HG03354 (cell line): Measurements from ENCODE around the gene CACNA1F.
"Not testable (repeated sequence)": the region's sequence is repeated elsewhere in the genome, so short reads cannot be mapped to it uniquely, and the experiment has no call there.

Experiments used
- ATAC-seq: cut with Tn5 transposase; IDR thresholded peaks from one replicate; pipeline ENCODE4 v1.9.1; 2021; ENCODE audit warnings: mild to moderate bottlenecking; ENCODE audit not compliant: unreplicated experiment, poor library complexity, severe bottlenecking

CACNA1F gene

DNA sequence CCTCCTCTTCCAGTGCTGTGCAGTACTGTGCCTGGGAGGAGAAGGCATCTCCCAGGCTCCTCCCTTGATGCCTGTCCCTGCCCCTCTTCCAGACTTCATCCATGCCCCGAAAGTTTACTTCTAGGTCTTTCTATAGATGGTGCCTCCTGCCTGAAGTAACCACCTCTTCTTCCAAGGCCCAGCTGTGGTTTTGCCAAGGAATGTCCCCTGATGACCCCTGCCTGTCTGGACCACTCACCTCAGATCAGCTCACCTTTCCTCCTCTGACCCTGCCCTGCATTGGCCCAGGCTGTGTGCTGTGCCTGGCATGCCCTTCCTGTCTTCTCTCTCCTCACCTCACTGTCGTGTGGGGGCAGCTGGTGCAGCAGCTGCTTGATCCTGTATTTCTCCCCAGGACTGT, 53.8 kb downstream of the CACNA1F start:
- ATAC-seq, result no peak

DNA sequence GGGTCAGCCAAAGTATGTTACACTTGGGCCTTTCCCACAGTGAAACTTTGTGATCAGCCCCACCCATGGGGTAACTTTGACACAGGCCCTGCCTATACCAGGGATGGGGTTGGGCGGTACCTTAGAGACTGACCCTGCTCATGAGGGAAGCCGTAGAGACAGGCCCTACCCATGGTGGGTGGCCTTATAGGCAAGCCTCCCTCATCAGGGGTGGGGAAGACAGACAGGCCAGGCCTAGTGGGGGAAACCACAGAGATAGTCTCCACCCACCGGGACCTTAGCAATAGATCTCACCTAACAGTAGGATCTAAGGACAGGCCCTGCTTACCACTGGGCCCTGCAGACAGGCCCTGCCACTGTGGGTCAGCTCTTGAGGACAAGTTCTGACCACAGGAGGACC, 54.6 kb downstream of the CACNA1F start:
- no peak for ATAC-seq

DNA sequence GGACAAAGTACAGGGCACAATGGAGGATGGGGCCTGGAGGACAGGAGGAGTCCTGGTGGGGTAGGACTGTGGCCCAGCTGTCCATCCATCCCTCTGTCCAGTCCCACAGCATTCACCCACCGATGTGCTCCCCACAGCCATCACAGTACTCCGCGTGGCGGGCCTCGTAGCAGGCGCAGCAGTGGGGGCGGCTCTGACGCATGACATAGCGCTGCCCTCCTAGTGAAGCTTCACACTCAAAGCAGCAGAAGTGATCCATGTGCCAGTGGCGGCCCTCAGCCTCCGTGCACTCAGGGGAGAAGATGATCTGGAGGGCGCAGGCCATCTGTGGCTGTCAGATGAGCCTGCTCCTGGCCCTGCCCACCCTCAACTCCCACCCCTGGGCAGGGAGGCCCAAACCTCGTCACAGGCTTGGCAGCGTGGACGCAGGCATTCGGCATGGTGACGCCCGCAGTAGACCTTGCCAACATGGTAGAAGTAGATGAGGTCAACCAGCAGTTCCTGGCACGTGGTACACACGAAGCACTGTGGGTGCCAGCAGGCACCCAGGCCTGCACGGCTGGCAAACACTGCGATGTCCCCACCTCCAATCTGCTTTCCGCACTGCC, 55.2 kb downstream of the CACNA1F start:
- no peak for ATAC-seq

DNA sequence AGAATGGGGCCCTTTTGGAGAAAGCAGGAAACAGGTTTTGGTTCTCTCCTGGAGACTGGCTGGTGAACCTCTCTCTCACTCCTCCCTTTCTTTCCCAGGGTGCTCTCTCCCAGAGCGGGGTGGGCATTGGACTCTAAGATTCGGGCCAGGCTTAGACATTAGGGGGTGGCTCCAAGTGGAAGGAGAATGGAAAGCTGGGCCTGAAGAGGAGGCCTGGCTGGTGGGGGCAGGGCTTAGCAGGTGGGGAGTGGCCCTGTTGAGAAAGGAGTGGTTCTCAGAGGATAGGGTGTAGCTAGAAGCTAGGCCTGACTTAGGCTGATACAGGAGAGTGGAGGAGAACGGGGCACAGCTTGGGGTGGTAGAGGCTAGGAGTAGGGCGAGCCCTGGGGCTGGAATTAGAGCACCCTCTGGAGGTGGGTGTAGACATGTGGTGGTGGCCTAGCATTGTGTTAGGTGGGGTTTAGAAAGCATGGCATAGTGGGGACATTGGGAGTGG, 55.8 kb downstream of the CACNA1F start:
- no peak for ATAC-seq

DNA sequence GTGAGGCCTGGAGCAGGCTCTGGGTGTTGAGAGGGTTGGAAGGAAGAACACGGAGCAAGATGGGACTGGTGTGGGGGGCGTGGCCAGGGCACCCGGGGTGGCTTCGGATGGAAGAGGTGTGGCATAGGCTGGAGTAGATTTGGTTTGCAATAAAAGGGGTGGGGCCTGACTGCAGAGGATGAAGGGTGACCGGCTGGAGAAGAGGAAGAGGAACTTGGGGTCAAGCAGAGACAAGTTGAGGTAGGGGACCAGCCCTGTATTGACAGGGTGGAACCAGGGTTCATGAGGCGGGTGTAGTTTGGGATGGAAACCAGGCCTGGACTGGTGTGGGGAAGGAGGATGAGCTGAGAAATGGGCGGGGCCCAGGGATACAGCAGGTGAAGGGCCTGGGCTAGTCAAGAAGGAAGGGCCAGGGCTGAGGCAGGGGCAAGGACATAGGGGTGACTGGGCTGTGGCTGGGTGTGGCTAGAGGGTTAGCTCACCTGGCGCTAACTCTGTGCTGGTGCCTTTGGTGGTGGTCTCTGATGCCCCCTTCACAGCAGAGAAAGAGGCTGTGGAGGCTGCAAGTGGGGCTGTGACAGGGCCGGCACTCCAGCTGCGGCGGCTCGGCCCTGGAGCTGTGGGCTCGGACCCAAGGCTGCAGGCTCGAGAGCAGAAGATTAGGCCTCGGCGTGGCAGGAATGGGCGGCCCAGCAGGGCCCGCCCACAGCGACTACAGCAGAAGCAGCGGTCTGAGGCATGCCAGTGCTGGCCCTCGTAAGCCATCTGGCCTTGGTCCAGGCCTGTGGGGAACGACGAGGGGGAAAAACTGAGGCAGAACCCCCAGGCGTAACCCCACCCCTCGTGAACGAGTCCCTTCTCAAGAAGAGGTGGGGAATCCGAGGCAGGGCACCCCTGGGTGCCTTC, 56.5 kb downstream of the CACNA1F start:
- ATAC-seq, result no peak

- ATAC-seq, result no peak
Measured at GRCh38 chrX:49175435-49176274, 57.5 kb downstream of the CACNA1F start.

DNA sequence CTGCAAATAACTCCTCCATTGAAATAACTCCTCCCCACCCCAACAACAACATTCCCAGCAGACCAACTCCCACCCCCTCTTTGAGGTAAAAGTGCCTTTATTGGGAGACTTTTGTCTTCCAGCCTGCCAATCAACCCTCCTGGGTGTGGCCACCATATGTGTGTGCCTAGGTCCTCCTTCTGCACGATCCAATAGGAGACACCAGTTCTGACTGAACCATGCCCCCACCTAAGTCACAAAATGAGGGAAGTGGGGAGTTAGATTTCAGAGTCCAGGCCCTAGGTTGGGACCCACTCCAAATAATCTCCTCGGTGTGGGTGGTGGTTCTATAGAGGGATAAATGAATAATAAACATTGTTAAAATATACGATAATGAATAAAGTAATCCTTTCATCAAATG, 58.4 kb downstream of the CACNA1F start:
- ATAC-seq, result no peak

GRCh38 chrX:49173544-49173943, 59.6 kb downstream of the CACNA1F start:
- ATAC-seq, result not testable (repeated sequence)

- peak; percentile 64 for ATAC-seq
Measured at GRCh38 chrX:49172280-49172780, 60.8 kb downstream of the CACNA1F start.

- peak; percentile 49 for ATAC-seq
Measured at GRCh38 chrX:49171752-49172279, 61.3 kb downstream of the CACNA1F start, which contains the start of gene PLP2. Gene PLP2 (plus strand): TSS chrX:49171898. CDS start chrX:49172001, 103 bp downstream.

DNA sequence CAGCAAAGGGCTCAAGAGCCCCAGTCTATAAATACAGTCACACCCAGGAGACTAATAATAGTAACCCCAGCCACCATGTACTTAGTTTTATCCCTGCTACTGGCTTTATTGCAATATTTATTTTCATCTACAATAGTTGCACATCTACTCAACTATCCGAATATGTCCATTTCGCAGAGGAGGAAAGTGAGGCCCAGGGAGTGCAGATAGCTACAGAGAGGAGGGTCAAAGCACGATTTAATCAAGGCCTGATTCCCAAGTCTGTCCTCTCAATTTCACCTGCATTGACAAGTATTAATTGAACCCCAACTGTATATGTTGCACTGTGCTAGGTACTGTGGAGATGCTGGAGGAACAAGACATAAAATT, 65.4 kb downstream of the CACNA1F start:
- no peak for ATAC-seq

- peak; percentile 10 for ATAC-seq
Measured at GRCh38 chrX:49166914-49167739, 66.0 kb downstream of the CACNA1F start.

DNA sequence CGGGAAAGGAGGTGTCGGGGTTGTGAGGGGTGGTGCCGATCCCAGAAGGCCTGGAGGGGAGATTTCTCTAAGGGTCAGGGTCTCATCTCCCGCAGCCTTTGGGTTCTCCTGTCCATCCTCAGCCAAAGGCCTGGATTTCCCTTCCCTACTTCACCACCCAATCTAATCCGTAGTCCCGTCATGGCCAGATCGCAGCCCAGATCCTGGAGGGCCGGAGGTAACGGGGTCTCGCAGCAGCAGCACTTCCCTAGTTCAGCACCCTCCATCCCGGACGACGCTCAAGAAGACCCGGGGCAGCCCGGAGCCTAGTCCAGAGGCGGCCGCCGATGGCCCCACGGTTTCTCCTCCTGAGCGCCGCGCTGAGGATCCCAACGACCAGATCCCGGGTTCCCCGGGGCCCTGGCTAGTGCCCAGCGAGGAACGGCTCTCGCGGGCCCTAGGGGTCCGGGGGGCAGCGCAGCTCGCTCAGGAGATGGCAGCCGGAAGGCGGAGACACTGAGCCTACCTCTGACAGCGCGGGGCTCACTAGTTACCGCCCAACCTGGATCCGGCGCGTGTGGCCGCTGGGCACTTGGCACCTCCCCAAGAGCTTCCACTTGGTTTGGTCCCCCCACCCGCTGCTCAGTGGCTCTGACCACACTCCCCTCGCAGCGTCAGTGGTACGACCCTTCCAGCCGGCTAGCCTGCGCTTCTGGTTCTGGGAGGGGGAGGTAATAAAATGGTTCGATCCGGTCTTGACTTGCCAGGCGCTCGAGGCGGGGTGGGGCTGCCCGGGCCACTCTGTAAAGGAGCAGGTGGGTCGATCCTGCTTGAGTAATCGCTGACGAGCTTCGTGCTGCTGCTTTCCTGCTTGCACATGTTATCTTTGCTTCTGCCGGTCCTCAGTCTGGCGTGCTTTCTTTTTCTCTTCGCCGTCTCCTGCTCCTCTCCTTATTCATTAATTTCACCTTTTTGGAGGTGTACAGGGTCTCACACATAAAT, 66.9 kb downstream of the CACNA1F start:
- peak; percentile 46 for ATAC-seq

GRCh38 chrX:49164589-49165360, 68.4 kb downstream of the CACNA1F start:
- no peak for ATAC-seq

- peak; percentile 60 for ATAC-seq
Measured at GRCh38 chrX:49163555-49164419, 69.4 kb downstream of the CACNA1F start.

DNA sequence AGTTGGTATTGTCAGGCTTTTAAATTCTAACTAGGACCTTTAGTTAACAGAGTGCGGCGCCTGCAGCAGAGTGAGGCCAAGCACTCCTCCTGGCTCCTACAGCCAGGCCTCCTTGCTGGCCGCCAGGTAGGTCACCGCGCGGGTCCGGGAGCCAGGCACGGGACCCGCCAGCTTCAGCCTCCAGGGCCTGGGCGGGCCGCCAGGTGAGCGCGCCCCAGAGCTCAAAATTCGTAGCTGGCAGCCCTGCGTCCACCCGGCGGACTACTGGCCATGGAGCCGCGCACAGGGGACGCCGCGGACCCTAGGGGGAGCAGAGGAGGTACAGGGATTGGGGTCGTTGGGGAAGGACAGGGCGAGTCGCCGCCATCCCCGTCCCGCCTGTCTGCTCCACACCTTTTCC, 70.5 kb downstream of the CACNA1F start, which contains the start of gene MAGIX:
MAGIX (plus strand) TSS at position 139 of the 400 bp plus-strand sequence; CDS start at position 271, 132 bp downstream.
- ATAC-seq, result no peak
